ENCODE data around the gene UCKL1.

DNA sequence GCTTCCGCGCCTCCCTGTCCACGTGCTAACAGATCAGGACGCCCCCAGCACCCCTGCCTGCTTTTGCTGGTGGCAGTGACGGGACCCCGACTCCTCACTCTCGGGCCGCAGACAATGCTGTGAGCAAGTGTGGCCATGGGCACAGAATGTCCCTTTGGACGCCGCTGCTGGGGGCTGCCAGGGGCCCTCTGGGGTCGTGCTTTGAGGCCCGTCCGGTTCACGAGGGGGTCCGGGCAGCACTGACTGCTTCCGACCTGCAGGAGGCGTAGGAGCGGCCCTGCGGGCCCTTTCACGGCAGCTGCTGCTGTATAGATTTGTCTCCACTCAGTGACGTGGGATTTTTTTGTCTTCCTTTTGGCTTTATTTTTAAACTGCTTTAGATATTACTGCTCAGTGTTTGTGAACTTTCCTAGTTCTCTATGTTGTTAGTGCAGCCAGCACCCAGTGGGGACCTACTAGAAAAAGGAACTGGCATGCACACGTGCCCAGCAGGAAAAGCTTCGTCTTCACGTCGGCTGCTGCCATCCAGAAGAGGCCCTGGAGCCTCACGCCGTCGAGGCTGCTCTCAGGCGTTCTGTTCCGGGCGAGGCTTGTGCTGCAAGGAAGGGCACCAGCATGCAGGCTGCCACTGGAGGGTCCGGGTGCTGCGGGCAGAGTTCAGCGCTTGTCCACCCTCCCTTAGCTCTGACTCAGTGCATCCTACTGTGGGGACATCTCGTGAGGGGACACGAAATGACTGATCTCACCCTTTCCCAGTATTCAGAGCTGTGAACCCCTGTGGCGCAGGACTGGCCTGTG is 21.7 kb downstream of the UCKL1 start:
- no peak for TF ChIP-seq POLR2A (IDR thresholded peaks at IDR 0.05)
- TF ChIP-seq, protein P1, sequence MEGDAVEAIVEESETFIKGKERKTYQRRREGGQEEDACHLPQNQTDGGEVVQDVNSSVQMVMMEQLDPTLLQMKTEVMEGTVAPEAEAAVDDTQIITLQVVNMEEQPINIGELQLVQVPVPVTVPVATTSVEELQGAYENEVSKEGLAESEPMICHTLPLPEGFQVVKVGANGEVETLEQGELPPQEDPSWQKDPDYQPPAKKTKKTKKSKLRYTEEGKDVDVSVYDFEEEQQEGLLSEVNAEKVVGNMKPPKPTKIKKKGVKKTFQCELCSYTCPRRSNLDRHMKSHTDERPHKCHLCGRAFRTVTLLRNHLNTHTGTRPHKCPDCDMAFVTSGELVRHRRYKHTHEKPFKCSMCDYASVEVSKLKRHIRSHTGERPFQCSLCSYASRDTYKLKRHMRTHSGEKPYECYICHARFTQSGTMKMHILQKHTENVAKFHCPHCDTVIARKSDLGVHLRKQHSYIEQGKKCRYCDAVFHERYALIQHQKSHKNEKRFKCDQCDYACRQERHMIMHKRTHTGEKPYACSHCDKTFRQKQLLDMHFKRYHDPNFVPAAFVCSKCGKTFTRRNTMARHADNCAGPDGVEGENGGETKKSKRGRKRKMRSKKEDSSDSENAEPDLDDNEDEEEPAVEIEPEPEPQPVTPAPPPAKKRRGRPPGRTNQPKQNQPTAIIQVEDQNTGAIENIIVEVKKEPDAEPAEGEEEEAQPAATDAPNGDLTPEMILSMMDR (IDR thresholded peaks at IDR 0.05) = no peak
